Measurements from ENCODE around the gene L3MBTL1.

L3MBTL1 gene

DNA sequence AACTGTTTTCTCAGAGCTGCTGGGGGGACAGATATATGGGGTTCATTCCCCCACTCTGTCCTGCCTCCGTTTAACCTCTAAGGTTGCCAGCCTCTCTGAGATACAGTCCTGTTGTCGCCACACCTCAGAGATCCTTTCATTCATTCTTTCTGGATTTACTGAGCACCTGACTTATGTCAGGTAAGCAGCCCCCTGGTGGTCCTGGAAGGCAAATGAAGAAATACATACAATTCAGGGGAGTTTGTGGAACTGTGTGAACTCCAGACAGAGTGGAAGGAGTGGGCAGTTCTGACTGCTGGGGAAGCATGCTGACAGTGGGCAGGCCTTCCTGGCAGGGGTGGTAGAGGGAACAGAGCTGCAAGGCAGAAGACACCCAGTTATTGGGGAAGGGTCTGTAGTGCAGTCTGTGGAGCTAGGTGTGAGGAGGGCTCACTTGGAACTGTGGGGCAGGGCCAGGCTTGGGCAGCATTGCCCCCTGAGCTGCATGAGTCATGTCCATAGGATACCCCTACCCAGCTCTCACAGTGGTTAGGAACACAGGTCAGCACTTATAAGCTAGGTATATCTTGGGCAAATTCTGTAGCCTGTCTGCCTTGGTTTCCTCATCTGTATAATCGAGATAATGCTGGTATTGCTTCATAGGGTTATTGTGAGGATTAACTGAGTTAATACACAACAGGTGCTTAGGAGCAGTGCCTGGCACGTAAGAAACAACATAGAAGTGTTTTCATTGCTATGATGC lies 38.5 kb downstream of the L3MBTL1 start:
- no peak for DNase-seq
- TF ChIP-seq GATA1 (IDR thresholded peaks at IDR 0.05; ENCODE audit: low read depth, low read length) = no peak
- TF ChIP-seq POLR2A (IDR thresholded peaks at IDR 0.05; ENCODE audit: low read length) = no peak

DNA sequence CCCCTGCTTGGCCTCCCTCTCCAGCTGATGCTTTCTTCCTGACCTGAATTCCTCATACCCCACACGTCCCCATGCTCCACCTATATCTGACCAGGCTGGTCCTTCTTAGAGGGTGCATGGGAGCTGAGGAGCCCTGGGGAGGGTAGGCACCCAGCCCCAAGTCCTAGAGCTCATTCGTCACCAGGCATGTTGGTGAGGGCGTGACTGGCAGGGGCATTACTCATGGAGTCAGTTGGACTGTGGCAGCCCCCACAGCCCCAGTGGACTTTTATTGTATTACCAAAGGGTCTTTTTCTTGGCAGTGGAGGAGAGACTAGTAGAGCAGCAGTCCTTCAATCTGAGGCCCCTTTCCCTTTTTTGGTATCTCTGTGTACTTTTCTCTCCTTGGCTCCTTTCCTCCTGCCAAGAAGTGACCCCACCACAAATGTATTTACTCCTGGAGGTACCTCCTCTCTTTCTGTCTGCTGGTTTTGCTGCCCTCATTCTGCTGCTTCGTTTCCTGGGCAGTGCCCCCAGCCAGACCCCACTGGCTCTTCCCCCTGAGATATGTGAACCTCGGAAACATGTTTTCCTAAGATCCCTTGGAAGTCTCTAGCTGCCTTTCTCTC lies 40.9 kb downstream of the L3MBTL1 start:
- no peak for TF ChIP-seq POLR2A (IDR thresholded peaks at IDR 0.05; ENCODE audit: low read length)
- TF ChIP-seq GATA1 (IDR thresholded peaks at IDR 0.05; ENCODE audit: low read depth, low read length) = no peak
- no peak for DNase-seq

DNA sequence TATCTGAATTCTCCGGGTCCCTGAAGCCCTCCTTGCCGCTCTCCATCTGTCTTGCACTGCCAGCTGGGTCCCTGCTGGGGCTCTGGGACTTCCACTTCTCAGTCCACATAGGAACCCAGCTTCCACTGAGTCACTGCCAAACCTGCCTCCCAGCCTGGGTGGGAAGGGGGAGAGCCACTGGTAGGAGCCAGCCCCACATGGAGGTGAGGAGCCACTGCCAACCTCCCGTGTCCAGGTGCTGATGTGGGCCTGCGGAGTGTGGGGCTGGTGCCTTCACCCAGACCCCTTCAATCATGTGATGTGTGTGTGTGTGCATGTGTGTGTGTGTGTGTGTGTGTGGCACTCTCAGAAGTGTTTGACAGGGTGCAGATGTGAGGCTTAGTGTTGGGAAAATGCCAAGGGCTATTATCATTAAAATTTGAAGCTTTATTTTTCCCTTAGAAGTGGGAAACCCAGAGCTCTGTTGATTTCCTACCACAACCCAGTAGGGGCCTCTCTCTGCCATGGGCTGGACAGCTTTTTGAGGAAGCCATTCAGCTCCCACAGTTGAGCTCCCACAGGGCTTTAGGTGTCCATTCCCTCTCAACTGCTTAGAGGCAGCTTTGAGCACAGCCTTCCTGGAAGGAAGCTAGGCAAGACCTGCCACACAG lies 42.0 kb downstream of the L3MBTL1 start:
- TF ChIP-seq GATA1 (IDR thresholded peaks at IDR 0.05; ENCODE audit: low read depth, low read length) (no peak), POLR2A (IDR thresholded peaks at IDR 0.05; ENCODE audit: low read length) (no peak)
- no peak for DNase-seq

DNA sequence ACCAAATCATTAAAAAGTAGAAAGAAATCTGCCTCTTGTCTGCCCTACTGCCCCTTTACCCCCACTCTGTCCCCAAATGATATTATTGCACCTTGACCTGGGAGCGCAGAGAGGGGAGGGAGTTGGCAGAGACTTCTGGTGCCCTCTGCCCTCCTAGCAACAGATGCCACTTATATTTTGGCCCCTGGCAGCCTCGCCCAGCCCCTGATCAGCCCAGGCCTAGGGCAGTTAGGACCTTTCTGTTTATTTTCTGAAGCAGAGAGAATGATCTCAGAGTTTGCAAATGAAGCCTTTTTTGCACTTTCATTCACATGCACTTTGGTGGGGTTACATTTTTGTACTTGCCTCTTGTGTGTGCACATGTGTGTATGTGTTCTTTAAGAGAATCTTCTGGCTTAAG lies 43.0 kb downstream of the L3MBTL1 start:
- no peak for DNase-seq
- TF ChIP-seq POLR2A (IDR thresholded peaks at IDR 0.05; ENCODE audit: low read length) = no peak

DNA sequence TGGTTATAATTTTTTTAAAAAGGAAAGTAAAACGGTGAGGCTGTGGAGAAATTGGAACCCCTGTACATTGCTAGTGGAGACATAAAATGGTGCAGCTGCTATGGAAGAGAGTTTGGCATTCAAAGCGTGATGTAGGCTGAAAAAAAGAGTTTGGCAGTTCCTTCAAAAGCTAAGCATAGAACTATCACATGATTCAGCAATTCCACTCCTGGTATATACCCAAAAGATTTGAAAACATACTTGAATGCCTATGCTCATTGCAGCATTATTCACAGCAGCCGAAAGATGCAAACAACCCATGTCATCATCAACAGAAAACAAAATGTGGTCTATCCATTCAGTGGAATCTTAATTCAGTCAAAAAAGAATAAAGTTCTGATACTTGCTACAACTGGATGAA lies 46.9 kb downstream of the L3MBTL1 start:
- DNase-seq = no peak
- TF ChIP-seq GATA1 (IDR thresholded peaks at IDR 0.05; ENCODE audit: low read depth, low read length) = no peak
- no peak for TF ChIP-seq POLR2A (IDR thresholded peaks at IDR 0.05; ENCODE audit: low read length)

DNA sequence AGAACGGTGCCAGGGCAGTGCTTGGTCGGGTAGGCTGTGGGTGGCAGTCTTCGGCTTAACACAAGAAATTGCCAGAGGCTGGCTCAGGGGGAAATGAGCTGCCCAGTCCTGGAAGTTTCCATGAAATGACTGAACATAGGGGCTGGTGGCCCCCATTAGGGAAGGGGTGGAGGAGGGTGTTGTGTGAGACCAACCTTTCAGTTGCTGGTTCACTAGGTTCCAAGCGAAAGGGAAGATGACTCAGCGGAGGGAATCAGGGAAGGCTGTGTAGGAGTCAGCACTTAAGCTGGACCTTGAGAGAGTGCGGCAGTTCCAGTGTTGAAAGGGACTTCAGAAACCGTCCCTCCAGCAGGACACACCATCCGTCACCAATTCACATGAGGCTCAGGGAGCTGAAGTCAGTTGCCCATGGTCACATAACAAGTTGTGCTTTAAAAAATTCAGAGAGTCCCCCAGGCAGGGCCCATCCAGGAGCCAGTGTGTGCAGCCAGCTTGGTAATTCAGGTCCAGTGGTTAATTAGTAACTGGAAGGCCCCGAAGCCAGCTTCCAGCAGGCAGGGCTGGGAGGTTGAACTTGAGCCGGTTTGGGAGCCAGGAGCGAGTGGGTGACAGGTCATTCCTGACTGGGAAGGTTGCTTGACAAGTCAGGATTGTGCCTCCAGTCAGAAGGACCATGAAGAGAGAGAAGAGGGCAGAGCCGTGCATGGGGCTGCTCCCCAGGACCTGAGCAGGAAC lies 51.1 kb downstream of the L3MBTL1 start, which contains the start of gene SGK2:
SGK2 (plus strand) TSS at position 616 of the 735 bp plus-strand sequence. CDS start 7,469 bp downstream, outside the sequence.
- no peak for DNase-seq
- TF ChIP-seq POLR2A (IDR thresholded peaks at IDR 0.05; ENCODE audit: low read length) (no peak), GATA1 (IDR thresholded peaks at IDR 0.05; ENCODE audit: low read depth, low read length) (no peak)

DNA sequence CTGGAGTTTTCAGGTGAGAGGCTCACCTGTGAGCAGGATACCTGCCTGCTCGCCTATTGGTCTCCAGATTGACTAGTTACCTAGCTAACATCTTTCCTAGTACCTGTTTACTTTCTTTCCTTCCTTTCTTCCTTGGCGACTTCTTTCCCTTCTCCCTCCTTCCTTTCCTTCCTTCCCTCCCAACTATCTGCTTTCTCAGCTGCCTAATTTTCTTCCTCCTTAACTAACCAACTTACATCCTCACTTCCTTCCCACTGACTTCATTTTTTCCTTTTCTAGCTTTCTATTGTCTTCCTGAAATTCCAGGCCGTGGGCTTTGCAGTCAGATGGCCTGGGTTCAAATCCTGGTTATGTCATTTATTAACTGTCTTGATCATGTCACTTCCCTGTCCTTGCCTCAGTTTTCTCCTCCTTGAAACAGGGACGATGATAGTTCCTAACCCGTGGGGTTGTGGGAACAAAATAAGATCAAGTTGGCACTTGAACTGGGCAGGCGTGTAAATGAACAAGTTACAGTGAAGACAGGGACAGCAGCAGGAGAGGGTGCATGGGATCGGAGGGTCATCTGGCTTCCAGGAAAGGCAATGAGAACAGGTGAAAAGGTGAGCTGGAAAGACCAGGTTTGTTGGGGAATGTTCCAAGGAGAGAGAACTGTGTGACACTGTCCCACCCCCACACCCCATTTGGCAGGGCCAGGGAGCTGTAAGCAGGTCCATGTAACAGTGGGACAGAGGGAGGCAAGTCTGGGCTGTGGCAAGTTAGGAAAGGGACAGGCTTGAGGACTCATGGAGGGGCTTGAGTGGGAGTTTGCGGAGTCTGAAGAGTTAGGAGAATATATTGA lies 51.9 kb downstream of the L3MBTL1 start:
- TF ChIP-seq GATA1 (IDR thresholded peaks at IDR 0.05; ENCODE audit: low read depth, low read length) (no peak), POLR2A (IDR thresholded peaks at IDR 0.05; ENCODE audit: low read length) (no peak)
- no peak for DNase-seq

DNA sequence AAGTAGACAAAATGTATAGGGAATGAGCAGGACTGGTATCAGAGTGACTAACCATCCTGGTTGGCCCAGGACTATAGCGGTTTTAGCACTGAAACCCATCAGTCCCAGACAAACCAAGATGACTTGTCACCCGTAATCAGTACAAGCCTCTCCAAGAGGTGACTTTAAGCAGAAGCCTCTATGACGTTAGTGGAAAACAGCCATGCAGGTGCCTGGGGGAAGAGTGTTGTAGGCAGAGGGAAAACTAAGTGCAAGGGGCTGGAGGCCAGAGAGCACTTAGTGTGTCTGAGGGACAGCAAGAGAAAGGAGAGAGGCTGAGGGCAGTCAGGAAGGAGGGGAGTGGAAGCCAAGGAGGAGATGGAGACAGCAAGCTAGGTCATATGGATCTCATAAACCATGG lies 53.5 kb downstream of the L3MBTL1 start:
- TF ChIP-seq POLR2A (IDR thresholded peaks at IDR 0.05; ENCODE audit: low read length) (no peak), GATA1 (IDR thresholded peaks at IDR 0.05; ENCODE audit: low read depth, low read length) (no peak)
- DNase-seq = no peak

DNA sequence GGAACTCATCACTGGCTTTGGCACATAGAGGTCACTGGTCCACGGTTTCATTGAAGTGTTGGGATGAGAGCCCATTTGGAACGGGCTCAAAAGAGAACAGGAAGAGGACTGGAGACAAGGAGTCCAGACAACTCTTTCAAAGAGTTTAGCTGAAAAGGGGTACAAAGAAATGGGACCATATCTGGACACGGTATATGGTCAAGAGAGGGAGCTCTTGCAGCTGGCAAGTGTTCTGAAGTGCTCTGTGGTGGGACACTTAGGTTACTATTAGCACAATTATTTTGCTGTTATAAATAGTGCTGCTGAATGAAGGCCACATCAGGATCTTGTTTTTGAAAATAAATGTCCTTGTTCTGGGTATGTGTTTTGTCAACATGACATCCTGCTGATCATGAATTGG lies 55.9 kb downstream of the L3MBTL1 start:
- peak; percentile 45 to 46 for DNase-seq
- TF ChIP-seq GATA1 (IDR thresholded peaks at IDR 0.05; ENCODE audit: low read depth, low read length) (no peak), POLR2A (IDR thresholded peaks at IDR 0.05; ENCODE audit: low read length) (no peak)

DNA sequence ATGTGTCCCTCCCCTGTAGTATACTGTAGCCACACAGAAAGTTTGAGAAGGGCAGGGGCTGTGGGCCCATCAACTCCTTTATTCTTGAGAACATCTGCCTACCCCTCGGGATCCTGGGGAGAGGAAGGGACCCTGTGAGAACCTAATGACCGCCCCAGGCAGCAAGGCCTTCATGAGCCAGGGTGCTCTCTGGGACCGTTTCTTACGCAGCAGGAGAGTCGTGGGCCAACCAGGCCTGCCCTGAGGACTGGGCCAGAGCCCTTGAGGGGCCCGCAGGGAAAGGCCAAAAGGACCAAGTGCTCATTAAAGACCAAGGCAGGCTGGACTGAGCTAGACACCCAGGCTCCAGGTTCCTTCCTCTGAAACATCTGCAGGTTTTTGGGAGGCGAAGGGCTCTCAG lies 56.5 kb downstream of the L3MBTL1 start:
- no peak for DNase-seq
- TF ChIP-seq GATA1 (IDR thresholded peaks at IDR 0.05; ENCODE audit: low read depth, low read length) = no peak
- TF ChIP-seq POLR2A (IDR thresholded peaks at IDR 0.05; ENCODE audit: low read length) = no peak

DNA sequence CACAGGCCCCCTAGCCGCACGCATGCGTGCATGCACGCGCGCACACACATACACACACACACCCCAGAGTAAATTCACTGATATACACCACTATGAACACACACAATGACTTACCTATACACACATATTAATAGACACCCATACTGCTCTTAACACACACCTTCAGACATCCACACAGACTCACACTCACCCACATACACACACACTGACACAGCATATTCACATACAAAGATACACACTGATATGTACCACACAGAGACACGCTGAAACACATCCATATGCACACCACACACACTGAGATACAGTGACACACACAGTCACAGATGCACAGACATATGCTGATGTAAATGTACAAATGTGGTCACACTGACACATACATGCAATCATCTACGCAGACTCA lies 57.0 kb downstream of the L3MBTL1 start:
- TF ChIP-seq GATA1 (IDR thresholded peaks at IDR 0.05; ENCODE audit: low read depth, low read length) (no peak), POLR2A (IDR thresholded peaks at IDR 0.05; ENCODE audit: low read length) (no peak)
- DNase-seq = no peak

DNA sequence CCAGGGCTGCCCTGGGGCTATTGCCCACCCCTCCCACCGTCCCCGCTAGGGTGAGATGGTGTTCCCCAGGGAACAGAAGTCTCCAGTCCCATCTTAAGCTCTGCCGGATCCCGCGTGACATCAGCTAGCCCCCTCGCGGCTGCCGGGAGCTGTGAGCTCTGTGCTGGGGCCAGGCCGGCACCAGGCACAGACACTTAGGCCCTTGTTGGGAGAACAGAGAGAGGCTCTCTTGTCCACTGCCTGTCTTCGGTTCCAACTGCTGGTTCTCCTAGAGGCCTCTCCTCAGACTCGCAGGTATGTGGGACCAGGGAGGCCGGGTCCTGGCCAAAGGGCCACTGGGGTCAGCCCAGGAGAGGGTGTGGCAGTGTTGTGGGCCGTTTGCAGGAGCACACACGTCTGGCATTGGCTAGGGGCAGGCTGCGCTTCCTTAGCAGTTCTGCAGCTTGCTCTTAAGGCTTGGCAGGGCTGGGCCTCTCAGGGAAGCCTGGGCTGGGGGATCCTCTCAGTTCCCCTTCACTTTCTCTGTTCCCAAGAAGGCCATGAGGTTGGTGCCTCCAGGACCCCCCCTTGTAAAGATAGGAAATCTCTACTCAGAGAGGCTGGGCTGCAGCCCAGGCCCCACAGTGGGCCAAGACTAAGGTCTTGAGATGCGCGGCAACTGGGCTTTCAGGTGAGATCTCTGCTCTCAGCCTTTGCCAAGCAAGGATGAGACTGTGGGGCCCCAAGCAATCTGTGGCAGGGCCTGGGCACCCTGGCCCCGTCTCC lies 57.7 kb downstream of the L3MBTL1 start:
- DNase-seq = no peak
- TF ChIP-seq GATA1 (IDR thresholded peaks at IDR 0.05; ENCODE audit: low read depth, low read length) = no peak
- no peak for TF ChIP-seq POLR2A (IDR thresholded peaks at IDR 0.05; ENCODE audit: low read length)

DNA sequence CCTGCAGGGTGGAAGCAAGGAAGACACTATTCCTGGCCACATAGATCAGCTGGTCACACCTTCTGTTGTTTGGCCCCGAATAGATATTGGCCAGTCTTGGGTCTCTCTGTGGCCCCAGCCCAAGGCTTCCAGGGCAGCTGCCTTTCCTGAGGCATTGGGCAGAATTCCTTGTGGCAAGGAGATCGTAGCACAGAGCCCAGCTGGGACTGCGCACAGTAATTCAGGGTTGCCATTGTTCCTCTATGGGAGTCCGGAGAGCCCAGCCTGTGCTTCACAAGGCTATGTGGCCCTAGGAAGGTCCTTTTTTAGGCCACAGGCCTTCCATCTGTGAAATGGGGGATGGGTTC lies 58.2 kb downstream of the L3MBTL1 start:
- TF ChIP-seq GATA1 (IDR thresholded peaks at IDR 0.05; ENCODE audit: low read depth, low read length) (no peak), POLR2A (IDR thresholded peaks at IDR 0.05; ENCODE audit: low read length) (no peak)
- DNase-seq = no peak

Data from erythroblast (primary cell).